K562 (cell line): ENCODE data around the gene EEFSEC. TPM values are rescaled to one million over a fixed set of nuclear protein-coding genes. Genes with fewer than 3 reads are reported as not detected.

Experiments used
- ATAC-seq: fragments of 200-7000 bp; cut with Tn5 transposase; 3 replicates; pipeline ENCODE4 v1.9.1; 2020; ENCODE audit warnings: moderate library complexity
- BruUV-seq: library from RNA; stranded (reverse); fragments of 400-500 nt; replicated peaks from 2 replicates; lab custom pipeline; 2021; lab: Mats Ljungman, UMichigan
- CTCF ChIA-PET: fragments of 300-600 bp; formaldehyde crosslinking; extraction: SDS; loops from one replicate; lab custom pipeline; 2021; ENCODE audit warnings: low intra/inter-chr PET ratio; lab: Yijun Ruan, JAX
- POLR2A ChIA-PET: fragments of 300-600, 350-650 bp; sonication (Branson Sonifier 250); formaldehyde crosslinking; extraction: SDS; loops from one replicate; lab custom pipeline; 2021; ENCODE audit warnings: antibody characterized with exemption, inconsistent platforms; lab: Yijun Ruan, JAX
- DNase-seq, 4 experiments: peaks; one replicate each; pipeline versions ENCODE4 v3.0.0 to v3.0.0-alpha.2; 2011 to 2018; ENCODE audit warnings: low spot score in 3 of 4, mixed read lengths in 3 of 4; ENCODE audit errors: extremely low read depth in 1 of 4
- FAIRE-seq: peaks from 2 replicates; lab custom pipeline; 2011; peaks lifted over from hg19 to GRCh38; lab: Jason Lieb, UNC
- H2AFZ ChIP-seq: 2 replicates; pipeline ENCODE4 v1.6.0; 2011; ENCODE audit warnings: low read depth, low read length, control low read depth, inconsistent platforms
- H3K27ac ChIP-seq: fragments of 200-600 bp; 3 replicates; pipeline ENCODE4 v1.8.0; 2011; ENCODE audit warnings: low read depth, mild to moderate bottlenecking, control low read depth, inconsistent platforms, low read length, moderate library complexity, mixed read lengths; ENCODE audit errors: extremely low read depth
- H3K27me3 ChIP-seq, 2 experiments: fragments of 300-600 bp in 1 of 2; 2 replicates in 1 of 2; 3 replicates in 1 of 2; pipeline versions ENCODE4 v1.6.0 to v1.8.0; 2011; ENCODE audit warnings: inconsistent platforms in 2 of 2, low read length in 2 of 2, mild to moderate bottlenecking in 1 of 2, mixed read lengths in 1 of 2, moderate library complexity in 1 of 2; ENCODE audit not compliant: control insufficient read depth in 2 of 2, insufficient read depth in 2 of 2
- H3K36me3 ChIP-seq: fragments of 300-600 bp; 3 replicates; pipeline ENCODE4 v1.8.0; 2011; ENCODE audit warnings: mild to moderate bottlenecking, low read length, inconsistent platforms; ENCODE audit not compliant: control insufficient read depth, insufficient read depth
- H3K4me1 ChIP-seq, 2 experiments: fragments of 200-600 bp in 1 of 2; replicated peaks in 1 of 2; 2 replicates in 1 of 2; 3 replicates in 1 of 2; pipeline versions ENCODE4 v1.5.1 to v1.8.0; 2011; ENCODE audit warnings: inconsistent platforms in 2 of 2, low read length in 2 of 2, mild to moderate bottlenecking in 1 of 2, mixed read lengths in 1 of 2, moderate library complexity in 1 of 2; ENCODE audit not compliant: control insufficient read depth in 2 of 2, insufficient read depth in 2 of 2
- H3K4me2 ChIP-seq: 2 replicates; pipeline ENCODE4 v1.6.1; 2011; ENCODE audit warnings: low read length, control low read depth, inconsistent platforms, mixed read lengths; ENCODE audit not compliant: insufficient read depth
- H3K4me3 ChIP-seq: fragments of 200-600 bp; sonication (generic), shearing (Covaris generic); 2 replicates; pipeline ENCODE4 v1.5.1; 2016; ENCODE audit warnings: control low read depth, inconsistent platforms
- H3K79me2 ChIP-seq: fragments of 200-600 bp; 3 replicates; pipeline ENCODE4 v1.8.0; 2011; ENCODE audit warnings: low read length, inconsistent platforms; ENCODE audit not compliant: control insufficient read depth, insufficient read depth
- H3K9ac ChIP-seq, 2 experiments: 2 replicates each; pipeline versions ENCODE4 v1.6.0 to v1.6.1; 2011; ENCODE audit warnings: low read depth in 2 of 2, low read length in 2 of 2, control low read depth in 1 of 2, inconsistent platforms in 1 of 2, mild to moderate bottlenecking in 1 of 2, mixed read lengths in 1 of 2; ENCODE audit not compliant: insufficient read depth in 1 of 2
- H3K9me1 ChIP-seq: one replicate; pipeline ENCODE4 v1.6.0; 2011; ENCODE audit warnings: inconsistent platforms, mild to moderate bottlenecking, low read length, moderate library complexity; ENCODE audit not compliant: control insufficient read depth, insufficient read depth
- H3K9me3 ChIP-seq: replicated peaks from 2 replicates; pipeline ENCODE4 v1.5.1; 2011; ENCODE audit warnings: low read depth, low read length, inconsistent platforms; ENCODE audit not compliant: control insufficient read depth, insufficient read depth
- H4K20me1 ChIP-seq: replicated peaks from 2 replicates; pipeline ENCODE4 v1.6.1; 2011; ENCODE audit warnings: low read length, inconsistent platforms, mixed read lengths; ENCODE audit not compliant: control insufficient read depth, insufficient read depth
- ASH1L ChIP-seq: fragments of 450-650 bp; IDR thresholded peaks from 2 replicates; pipeline ENCODE4 v1.6.1; 2018; ENCODE audit warnings: borderline replicate concordance, mild to moderate bottlenecking, low read depth; ENCODE audit not compliant: partially characterized antibody
- C11orf30 ChIP-seq: fragments of 450-650 bp; IDR thresholded peaks from 2 replicates; pipeline ENCODE4 v1.6.1; 2016; ENCODE audit warnings: low read depth, mild to moderate bottlenecking
- CREB1 ChIP-seq, 2 experiments: sonication (generic) in 1 of 2; formaldehyde crosslinking in 1 of 2; IDR thresholded peaks; 2 replicates each; pipeline versions ENCODE4 v1.6.1 to v1.8.0; 2012 to 2022; ENCODE audit warnings: inconsistent platforms in 1 of 2, mild to moderate bottlenecking in 1 of 2, missing genetic modification reagents in 1 of 2, moderate library complexity in 1 of 2
- HEY1 ChIP-seq: fragments of 250-450 bp; sonication (Bioruptor Pico); IDR thresholded peaks from 2 replicates; pipeline ENCODE4 v1.5.0; 2020; ENCODE audit warnings: mild to moderate bottlenecking, moderate library complexity, borderline replicate concordance
- KLF10 ChIP-seq: fragments of 250-450 bp; sonication (Bioruptor Pico); IDR thresholded peaks from 2 replicates; pipeline ENCODE4 v1.6.1; 2021; ENCODE audit warnings: matching md5 sums
- KLF13 ChIP-seq: fragments of 450-650 bp; IDR thresholded peaks from 2 replicates; pipeline ENCODE4 v1.6.1; 2016; ENCODE audit warnings: missing genetic modification characterization, low read depth, mild to moderate bottlenecking, missing compliant biosample characterization, moderate library complexity, borderline replicate concordance
- L3MBTL2 ChIP-seq: fragments of 450-650 bp; IDR thresholded peaks from 2 replicates; pipeline ENCODE4 v1.6.1; 2016; ENCODE audit warnings: mild to moderate bottlenecking, moderate library complexity
- MAFG ChIP-seq: fragments of 450-650 bp; conservative IDR thresholded peaks from 2 replicates; pipeline ENCODE4 v1.6.1; 2016; ENCODE audit warnings: missing genetic modification characterization, missing compliant biosample characterization
- NFE2 ChIP-seq: IDR thresholded peaks from 2 replicates; pipeline ENCODE4 v1.6.1; 2014; ENCODE audit warnings: antibody characterized with exemption, low read depth
- POLR2H ChIP-seq: IDR thresholded peaks from 2 replicates; pipeline ENCODE4 v1.6.1; 2016; ENCODE audit warnings: missing genetic modification characterization, low read depth, mild to moderate bottlenecking, control low read depth, missing compliant biosample characterization, moderate library complexity
- SREBF2 ChIP-seq: sonication (generic); formaldehyde crosslinking; IDR thresholded peaks from 2 replicates; pipeline ENCODE4 v1.4.0; 2020; ENCODE audit warnings: mild to moderate bottlenecking, missing genetic modification reagents
- ZNF253 ChIP-seq: fragments of 250-450 bp; sonication (Bioruptor Pico); conservative IDR thresholded peaks from 2 replicates; pipeline ENCODE4 v1.6.1; 2021; ENCODE audit warnings: mild to moderate bottlenecking
- ZNF316 ChIP-seq: fragments of 450-650 bp; IDR thresholded peaks from 2 replicates; pipeline ENCODE4 v1.6.1; 2016
- WGBS: fragments of 100-300 bp; shearing (Covaris generic); methylation state at CpG from one replicate; pipeline ENCODE4 v1.1.6; 2016; ENCODE audit warnings: low coverage, mixed read lengths; ENCODE audit not compliant: insufficient coverage; ENCODE audit errors: missing lambda C conversion rate; 5-methylcytosine and 5-hydroxymethylcytosine counted together
- in situ Hi-C: fragments of 300-500 bp; cut with MboI; formaldehyde crosslinking; loops from 4 replicates; pipeline ENCODE4 v1.15.0; 2018; ENCODE audit warnings: inconsistent platforms, mixed read lengths
- intact Hi-C: fragments of 100-400 bp; cut with micrococcal nuclease; formaldehyde crosslinking; loops from 2 replicates; pipeline ENCODE4 v1.14.2; 2022
- polyA plus RNA-seq, 8 experiments: library from polyadenylated mRNA; depleted of rRNA in 4 of 8; stranded (reverse) in 5 of 8; unstranded in 3 of 8; fragments of >200 nt; fragmentation: Nextera tagmentation in 2 of 8; fragmentation: Illumina TruSeq in 1 of 8; extraction: Ambion mirVana in 2 of 8; extraction: Trizol in 1 of 8; gene quantifications; 2 replicates each; pipeline versions ENCODE4 v1.2.1 to v1.2.3, GENCODE V29; 2011 to 2014; ENCODE audit warnings: inconsistent platforms in 1 of 8, missing spikeins in 1 of 8
- total RNA-seq, 7 experiments: library from RNA; depleted of rRNA in 6 of 7; stranded (reverse); fragments of >200 nt in 6 of 7; fragmentation: Illumina TruSeq in 2 of 7; extraction: Trizol in 2 of 7; gene quantifications; 2 replicates each; pipeline versions ENCODE4 v1.2.1 to v1.2.3, GENCODE V29; 2011 to 2021; ENCODE audit warnings: low replicate concordance in 1 of 7
- TF ChIP-seq, protein P1 (sequence below): fragments of 250-450 bp; sonication (Bioruptor Pico); IDR thresholded peaks from 2 replicates; pipeline ENCODE4 v1.4.0; 2020

The EEFSEC gene
- total and polyA plus RNA-seq, 9 of the 15 experiments (the other 6 are each of a cell fraction or from before 2014, with no cell fraction given) = 0.35 to 11.8 (median 7.7) TPM

DNA sequence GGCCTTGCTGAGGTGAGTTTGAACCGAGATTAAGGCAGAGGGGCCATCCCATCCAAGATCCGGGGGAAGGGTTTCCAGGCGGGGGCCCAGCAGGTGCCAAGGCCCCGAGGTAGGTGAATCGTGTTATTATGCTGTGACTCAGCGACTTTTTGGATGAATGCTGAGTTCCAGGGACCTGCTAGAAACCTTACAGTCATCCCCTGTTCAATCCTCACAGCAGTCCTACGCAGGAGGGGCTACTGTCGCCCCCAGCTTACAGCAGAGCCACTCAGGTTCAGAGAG, 272.5 kb downstream of the EEFSEC start:
- H3K79me2 ChIP-seq = no peaks in the 10 kb centered on the region; the same call in 2 of the 3 replicates
- peak overlapping the region; percentile 73; the same call in 2 of the 3 replicates for H3K27ac ChIP-seq
- no peaks in the 10 kb centered on the region for H4K20me1 ChIP-seq
- TF ChIP-seq NFE2 = peak; percentile 60
- TF ChIP-seq KLF13 (tag) = 0 out of 2 replicates have a peak, but pooled peaks have one; percentile 15
- TF ChIP-seq CREB1 (IDR thresholded peaks at IDR 0.05) = no peak
- TF ChIP-seq CREB1 (CRISPR knock-in tag; IDR thresholded peaks at IDR 0.05) = no peak
- no peak for TF ChIP-seq POLR2H (tag)
- TF ChIP-seq C11orf30 = peak; percentile 52
- TF ChIP-seq ZNF253 (CRISPR knock-in tag) = no peak
- TF ChIP-seq SREBF2 (CRISPR knock-in tag) = no peak
- TF ChIP-seq HEY1 (CRISPR knock-in tag) = no peak
- no peak for TF ChIP-seq KLF10 (CRISPR knock-in tag)
- TF ChIP-seq L3MBTL2 = no peak
- TF ChIP-seq ASH1L = no peak
- TF ChIP-seq, protein P1, sequence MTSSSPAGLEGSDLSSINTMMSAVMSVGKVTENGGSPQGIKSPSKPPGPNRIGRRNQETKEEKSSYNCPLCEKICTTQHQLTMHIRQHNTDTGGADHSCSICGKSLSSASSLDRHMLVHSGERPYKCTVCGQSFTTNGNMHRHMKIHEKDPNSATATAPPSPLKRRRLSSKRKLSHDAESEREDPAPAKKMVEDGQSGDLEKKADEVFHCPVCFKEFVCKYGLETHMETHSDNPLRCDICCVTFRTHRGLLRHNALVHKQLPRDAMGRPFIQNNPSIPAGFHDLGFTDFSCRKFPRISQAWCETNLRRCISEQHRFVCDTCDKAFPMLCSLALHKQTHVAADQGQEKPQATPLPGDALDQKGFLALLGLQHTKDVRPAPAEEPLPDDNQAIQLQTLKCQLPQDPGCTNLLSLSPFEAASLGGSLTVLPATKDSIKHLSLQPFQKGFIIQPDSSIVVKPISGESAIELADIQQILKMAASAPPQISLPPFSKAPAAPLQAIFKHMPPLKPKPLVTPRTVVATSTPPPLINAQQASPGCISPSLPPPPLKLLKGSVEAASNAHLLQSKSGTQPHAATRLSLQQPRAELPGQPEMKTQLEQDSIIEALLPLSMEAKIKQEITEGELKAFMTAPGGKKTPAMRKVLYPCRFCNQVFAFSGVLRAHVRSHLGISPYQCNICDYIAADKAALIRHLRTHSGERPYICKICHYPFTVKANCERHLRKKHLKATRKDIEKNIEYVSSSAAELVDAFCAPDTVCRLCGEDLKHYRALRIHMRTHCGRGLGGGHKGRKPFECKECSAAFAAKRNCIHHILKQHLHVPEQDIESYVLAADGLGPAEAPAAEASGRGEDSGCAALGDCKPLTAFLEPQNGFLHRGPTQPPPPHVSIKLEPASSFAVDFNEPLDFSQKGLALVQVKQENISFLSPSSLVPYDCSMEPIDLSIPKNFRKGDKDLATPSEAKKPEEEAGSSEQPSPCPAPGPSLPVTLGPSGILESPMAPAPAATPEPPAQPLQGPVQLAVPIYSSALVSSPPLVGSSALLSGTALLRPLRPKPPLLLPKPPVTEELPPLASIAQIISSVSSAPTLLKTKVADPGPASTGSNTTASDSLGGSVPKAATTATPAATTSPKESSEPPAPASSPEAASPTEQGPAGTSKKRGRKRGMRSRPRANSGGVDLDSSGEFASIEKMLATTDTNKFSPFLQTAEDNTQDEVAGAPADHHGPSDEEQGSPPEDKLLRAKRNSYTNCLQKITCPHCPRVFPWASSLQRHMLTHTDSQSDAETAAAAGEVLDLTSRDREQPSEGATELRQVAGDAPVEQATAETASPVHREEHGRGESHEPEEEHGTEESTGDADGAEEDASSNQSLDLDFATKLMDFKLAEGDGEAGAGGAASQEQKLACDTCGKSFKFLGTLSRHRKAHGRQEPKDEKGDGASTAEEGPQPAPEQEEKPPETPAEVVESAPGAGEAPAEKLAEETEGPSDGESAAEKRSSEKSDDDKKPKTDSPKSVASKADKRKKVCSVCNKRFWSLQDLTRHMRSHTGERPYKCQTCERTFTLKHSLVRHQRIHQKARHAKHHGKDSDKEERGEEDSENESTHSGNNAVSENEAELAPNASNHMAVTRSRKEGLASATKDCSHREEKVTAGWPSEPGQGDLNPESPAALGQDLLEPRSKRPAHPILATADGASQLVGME (CRISPR knock-in tag) = no peak
- peak; percentile 73 for TF ChIP-seq ZNF316
- TF ChIP-seq MAFG = peak; percentile 50; the same call in 1 of the 2 replicates
- DNase-seq = no peak
- H3K36me3 ChIP-seq = no peaks in the 10 kb centered on the region
- no peak overlapping the region for H3K4me3 ChIP-seq
- H2AFZ ChIP-seq = peak overlapping the region; percentile 84
- no peaks in the 10 kb centered on the region for H3K9me3 ChIP-seq
- intact Hi-C loops (no loop called here), in situ Hi-C loops (no loop called here)
- peak overlapping the region; percentile 68 for H3K4me2 ChIP-seq
- ATAC-seq = no peak
- H3K27me3 ChIP-seq = no peaks in the 10 kb centered on the region
- no peak for FAIRE-seq
- CTCF ChIA-PET = interaction anchor here (0.8 to 2.3 kb wide), 2 partner anchors 10 to 72 kb away, joined by 3 to 9 read pairs; no protein-coding TSS in a partner anchor
- peaks cover 44 to 97% of the 10 kb centered on the region in 2 experiments for H3K4me1 ChIP-seq
- peak overlapping the region; percentile 57 to 90; a peak in 3 of 4 replicates for H3K9ac ChIP-seq
- no TSS peak for BruUV-seq
- POLR2A ChIA-PET = no interaction called here
- H3K9me1 ChIP-seq = no peaks in the 10 kb centered on the region
- WGBS = 54% methylated on average over 6 of the region's 8 CpGs
